H1 (cell line): ENCODE measurements around the gene LRRC61. TPM values are rescaled to one million over a fixed set of nuclear protein-coding genes. Genes with fewer than 3 reads are reported as not detected.

ENCODE experiments used
- CTCF ChIA-PET: fragments of 300-600 bp; sonication (Branson Sonifier 250); formaldehyde crosslinking; loops from one replicate; lab custom pipeline; 2021; ENCODE audit not compliant: partially characterized antibody; lab: Charles Lee
- POLR2A ChIA-PET: fragments of 300-600 bp; sonication (Branson Sonifier 250); formaldehyde crosslinking; loops from one replicate; lab custom pipeline; 2021; ENCODE audit warnings: inconsistent platforms; ENCODE audit not compliant: partially characterized antibody; lab: Charles Lee
- DNase-seq, 2 experiments: peaks; one replicate each; pipeline versions ENCODE4 v3.0.0 to v3.0.0-alpha.2; 2010 to 2022; ENCODE audit warnings: low spot score in 2 of 2, low read depth in 1 of 2, mixed read lengths in 1 of 2
- FAIRE-seq: peaks from 2 replicates; lab custom pipeline; 2011; peaks lifted over from hg19 to GRCh38; lab: Jason Lieb, UNC
- H2AFZ ChIP-seq: 2 replicates; pipeline ENCODE4 v1.8.1; 2012; ENCODE audit warnings: low read length, inconsistent platforms
- H2AK5ac ChIP-seq: 2 replicates; pipeline ENCODE4 v1.6.1; 2013; ENCODE audit warnings: low read depth, low read length
- H2BK120ac ChIP-seq: replicated peaks from 2 replicates; pipeline ENCODE3; 2013; ENCODE audit warnings: low read depth, low read length, inconsistent platforms
- H2BK12ac ChIP-seq: 2 replicates; pipeline ENCODE4 v1.6.1; 2013; ENCODE audit warnings: low read depth, low read length
- H2BK15ac ChIP-seq: 2 replicates; pipeline ENCODE4 v1.6.1; 2013; ENCODE audit warnings: low read length
- H2BK20ac ChIP-seq: 2 replicates; pipeline ENCODE4 v1.6.1; 2013; ENCODE audit warnings: low read length
- H2BK5ac ChIP-seq: 2 replicates; pipeline ENCODE4 v1.6.1; 2013; ENCODE audit warnings: low read depth, low read length
- H3K14ac ChIP-seq: 2 replicates; pipeline ENCODE4 v1.6.1; 2013; ENCODE audit warnings: inconsistent platforms; ENCODE audit not compliant: insufficient read length
- H3K18ac ChIP-seq: 2 replicates; pipeline ENCODE4 v1.6.1; 2013; ENCODE audit warnings: low read length; ENCODE audit errors: extremely low read depth
- H3K23ac ChIP-seq: 2 replicates; pipeline ENCODE4 v1.6.1; 2013; ENCODE audit warnings: inconsistent platforms; ENCODE audit not compliant: insufficient read length
- H3K23me2 ChIP-seq: 2 replicates; pipeline ENCODE4 v1.6.1; 2013; ENCODE audit warnings: low read depth, low read length
- H3K27ac ChIP-seq: 2 replicates; pipeline ENCODE4 v1.6.1; 2011; ENCODE audit warnings: low read depth, low read length, inconsistent platforms
- H3K27me3 ChIP-seq, 4 experiments: replicated peaks in 1 of 4; 1 replicate in 1 of 4; 2 replicates in 3 of 4; pipeline versions ENCODE4 v1.6.1 to v1.8.1; 2011 to 2013; ENCODE audit warnings: low read length in 3 of 4, mild to moderate bottlenecking in 3 of 4, inconsistent platforms in 2 of 4, mixed read lengths in 2 of 4, moderate library complexity in 1 of 4; ENCODE audit not compliant: control insufficient read depth in 3 of 4, insufficient read depth in 3 of 4; ENCODE audit errors: extremely low read depth in 1 of 4
- H3K36me3 ChIP-seq, 4 experiments: 2 replicates each; pipeline versions ENCODE4 v1.6.1 to v1.8.1; 2011 to 2013; ENCODE audit warnings: mild to moderate bottlenecking in 4 of 4, low read length in 3 of 4, moderate library complexity in 2 of 4, control low read depth in 1 of 4, inconsistent platforms in 1 of 4; ENCODE audit not compliant: insufficient read depth in 4 of 4, control insufficient read depth in 2 of 4
- H3K4ac ChIP-seq: replicated peaks from 2 replicates; pipeline ENCODE3; 2013; ENCODE audit warnings: low read length, low read depth, mixed read lengths, inconsistent platforms; ENCODE audit not compliant: insufficient read length
- H3K4me1 ChIP-seq, 4 experiments: replicated peaks in 1 of 4; 1 replicate in 1 of 4; 2 replicates in 3 of 4; pipeline versions ENCODE4 v1.6.1 to v1.8.1; 2011 to 2013; ENCODE audit warnings: low read length in 3 of 4, inconsistent platforms in 2 of 4, mixed read lengths in 1 of 4; ENCODE audit not compliant: insufficient read depth in 4 of 4, control insufficient read depth in 3 of 4
- H3K4me2 ChIP-seq, 2 experiments: 2 replicates each; pipeline versions ENCODE4 v1.6.1 to v1.8.1; 2011 to 2013; ENCODE audit warnings: low read depth in 2 of 2, low read length in 2 of 2, control low read depth in 1 of 2, inconsistent platforms in 1 of 2, mild to moderate bottlenecking in 1 of 2; ENCODE audit not compliant: insufficient read depth in 1 of 2
- H3K4me3 ChIP-seq, 4 experiments: fragments of 200-600, 300-600 bp in 1 of 4; sonication (generic), shearing (Covaris generic), sonication (Bioruptor Twin) in 1 of 4; 2 replicates each; pipeline versions ENCODE4 v1.5.1 to v1.8.1; 2011 to 2016; ENCODE audit warnings: low read length in 4 of 4, low read depth in 3 of 4, control low read depth in 2 of 4, inconsistent platforms in 2 of 4, mild to moderate bottlenecking in 2 of 4, mixed read lengths in 1 of 4, moderate library complexity in 1 of 4; ENCODE audit not compliant: insufficient read depth in 2 of 4; ENCODE audit errors: extremely low read depth in 1 of 4
- H3K56ac ChIP-seq: replicated peaks from 2 replicates; pipeline ENCODE3; 2013; ENCODE audit warnings: low read depth, mild to moderate bottlenecking, mixed read lengths, low read length, inconsistent platforms; ENCODE audit not compliant: insufficient read length
- H3K79me1 ChIP-seq: 2 replicates; pipeline ENCODE4 v1.6.1; 2013; ENCODE audit warnings: low read depth, low read length, control low read depth
- H3K79me2 ChIP-seq, 2 experiments: 2 replicates each; pipeline versions ENCODE4 v1.6.1 to v1.8.1; 2012 to 2013; ENCODE audit warnings: low read length in 2 of 2, mild to moderate bottlenecking in 2 of 2, inconsistent platforms in 1 of 2; ENCODE audit not compliant: insufficient read depth in 2 of 2, control insufficient read depth in 1 of 2
- H3K9ac ChIP-seq, 4 experiments: replicated peaks in 1 of 4; 1 replicate in 1 of 4; 2 replicates in 3 of 4; pipeline versions ENCODE4 v1.6.1 to v1.8.1; 2011 to 2013; ENCODE audit warnings: low read depth in 3 of 4, low read length in 3 of 4, control low read depth in 2 of 4, mild to moderate bottlenecking in 2 of 4, moderate library complexity in 2 of 4, inconsistent platforms in 1 of 4; ENCODE audit errors: extremely low read depth in 1 of 4
- H3K9me3 ChIP-seq, 2 experiments: 2 replicates each; pipeline versions ENCODE4 v1.6.1 to v1.8.1; 2012 to 2013; ENCODE audit warnings: mild to moderate bottlenecking in 2 of 2, moderate library complexity in 2 of 2, control low read depth in 1 of 2, inconsistent platforms in 1 of 2, low read depth in 1 of 2, low read length in 1 of 2, mixed read lengths in 1 of 2; ENCODE audit not compliant: insufficient read depth in 2 of 2
- H4K20me1 ChIP-seq, 2 experiments: replicated peaks in 1 of 2; 2 replicates each; pipeline versions ENCODE3 to v1.8.1; 2011 to 2013; ENCODE audit warnings: inconsistent platforms in 2 of 2, low read length in 2 of 2, mild to moderate bottlenecking in 1 of 2; ENCODE audit not compliant: insufficient read depth in 2 of 2, control insufficient read depth in 1 of 2
- H4K5ac ChIP-seq: 2 replicates; pipeline ENCODE4 v1.6.1; 2013; ENCODE audit warnings: low read length, low read depth, mixed read lengths, inconsistent platforms; ENCODE audit not compliant: insufficient read length
- H4K8ac ChIP-seq: 2 replicates; pipeline ENCODE4 v1.8.0; 2013; ENCODE audit warnings: mild to moderate bottlenecking, moderate library complexity, low read length, inconsistent platforms; ENCODE audit not compliant: insufficient read depth; ENCODE audit errors: extremely low read depth
- H4K91ac ChIP-seq: replicated peaks from 2 replicates; pipeline ENCODE3; 2013; ENCODE audit warnings: low read length, mixed read lengths, inconsistent platforms; ENCODE audit not compliant: insufficient read length
- YY1 ChIP-seq: IDR thresholded peaks from 2 replicates; pipeline ENCODE4 v1.6.1; 2011; ENCODE audit warnings: low read depth, mild to moderate bottlenecking, low read length
- WGBS, 2 experiments: shearing (Covaris generic) in 1 of 2; methylation state at CpG; one replicate each; pipeline versions ENCODE4 v1.1.6 to v1.1.7; 2013 to 2015; ENCODE audit warnings: low lambda C conversion rate in 2 of 2, mixed read lengths in 2 of 2, inconsistent platforms in 1 of 2, low coverage in 1 of 2, missing lambda C conversion rate in 1 of 2; ENCODE audit not compliant: insufficient replicate concordance in 2 of 2, insufficient coverage in 1 of 2, insufficient read length in 1 of 2; ENCODE audit errors: extremely low coverage in 1 of 2, missing lambda C conversion rate in 1 of 2; 5-methylcytosine and 5-hydroxymethylcytosine counted together
- polyA plus RNA-seq, 7 experiments: library from polyadenylated mRNA; depleted of rRNA in 3 of 7; stranded (reverse) in 5 of 7; unstranded in 2 of 7; fragments of >200 nt in 5 of 7; fragments of 200-250 nt in 2 of 7; gene quantifications; 1 replicate in 5 of 7; 2 replicates in 1 of 7; 4 replicates in 1 of 7; pipeline versions ENCODE4 v1.2.1 to v1.2.3, GENCODE V29; 2011 to 2013; ENCODE audit warnings: missing spikeins in 2 of 7, mixed read lengths in 2 of 7
- total RNA-seq: library from RNA; stranded (reverse); fragmentation: NEBNext Ultra II Directional; extraction: Animal tissue kit (Norgen Biotek cat#: 25700); gene quantifications from 2 replicates; pipeline ENCODE4 v1.2.1, GENCODE V29; 2021

Gene LRRC61
- total and polyA plus RNA-seq, 2 of the 8 experiments (the other 6 are each of a cell fraction or from before 2014, with no cell fraction given), result 0.73 to 44.8 TPM

- H3K23me2 ChIP-seq, result peaks cover 10% of the 10 kb centered on the region; the same call in 1 of the 2 replicates
- peaks cover 2 to 15% of the 10 kb centered on the region in 2 experiments for H4K20me1 ChIP-seq
- CTCF ChIA-PET, result interaction anchor here (0.6 to 2.5 kb wide), 10 partner anchors 10 to 1308 kb away, joined by 3 to 13 read pairs (median 4); no protein-coding TSS in a partner anchor
- peaks cover 16 to 49% (median 31%) of the 10 kb centered on the region in 4 experiments for H3K36me3 ChIP-seq
- H2BK20ac ChIP-seq, result no peak overlapping the region
- no peak for TF ChIP-seq YY1
- H3K4me2 ChIP-seq, result no peak overlapping the region
- peaks cover 18% of the 10 kb centered on the region for H3K79me1 ChIP-seq
- H2BK120ac ChIP-seq, result no peak overlapping the region
- no peak overlapping the region for H3K27ac ChIP-seq
- H3K79me2 ChIP-seq, result peaks cover 7 to 53% of the 10 kb centered on the region in 2 experiments; a peak in 3 of 4 replicates
- 0 out of 2 replicates have a peak overlapping the region, but pooled peaks have one; percentile 1 for H3K18ac ChIP-seq
- H4K8ac ChIP-seq, result no peak overlapping the region
- H2AFZ ChIP-seq, result no peak overlapping the region
- no peak overlapping the region for H3K4ac ChIP-seq
- no peaks in the 10 kb centered on the region for H3K9me3 ChIP-seq
- H4K91ac ChIP-seq, result no peak overlapping the region
- FAIRE-seq, result no peak
- POLR2A ChIA-PET, result interaction anchor here (1.0 to 8.6 kb wide), 14 partner anchors 7 to 44 kb away, joined by 4 to 230 read pairs (median 6); partner anchors contain the start of gene REPIN1
- H3K4me3 ChIP-seq, result no peak overlapping the region
- H3K56ac ChIP-seq, result no peak overlapping the region
- no peak for DNase-seq
- no peak overlapping the region for H2BK15ac ChIP-seq
- H3K27me3 ChIP-seq, result no peaks in the 10 kb centered on the region
- 90% methylated on average over 4 of the region's 4 CpGs; no CpG with 5 or more reads in 1 of the 2 experiments for WGBS, 2 experiments
- no peak overlapping the region for H4K5ac ChIP-seq
- H3K9ac ChIP-seq, result no peak overlapping the region
- peaks cover 7 to 30% (median 11%) of the 10 kb centered on the region in 4 experiments for H3K4me1 ChIP-seq
- H2BK12ac ChIP-seq, result 0 out of 2 replicates have a peak overlapping the region, but pooled peaks have one; percentile 0
- no peak overlapping the region for H3K14ac ChIP-seq
- no peak overlapping the region for H2AK5ac ChIP-seq
- H3K23ac ChIP-seq, result no peak overlapping the region
- H2BK5ac ChIP-seq, result no peak overlapping the region
Observed at GRCh38 chr7:150374026-150374425, 50.9 kb downstream of the LRRC61 start.
